22Rv1 (cell line): ENCODE results near the gene ITCH.

ENCODE experiments used
- H3K27ac ChIP-seq: fragments of 450-650 bp; 2 replicates; pipeline ENCODE4 v1.5.1; 2017
- ZFX ChIP-seq: fragments of 450-650 bp; IDR thresholded peaks from 2 replicates; pipeline ENCODE4 v1.6.1; 2017; ENCODE audit warnings: antibody characterized with exemption, borderline replicate concordance
- TF ChIP-seq, protein P1 (sequence below): fragments of 450-650 bp; IDR thresholded peaks from 2 replicates; pipeline ENCODE4 v1.5.1; 2017; ENCODE audit warnings: mild to moderate bottlenecking

ITCH gene

GRCh38 chr20:34500823-34501222 lies 137.8 kb downstream of the ITCH start:
- H3K27ac ChIP-seq = no peak overlapping the region
- TF ChIP-seq ZFX = no peak
- TF ChIP-seq, protein P1, sequence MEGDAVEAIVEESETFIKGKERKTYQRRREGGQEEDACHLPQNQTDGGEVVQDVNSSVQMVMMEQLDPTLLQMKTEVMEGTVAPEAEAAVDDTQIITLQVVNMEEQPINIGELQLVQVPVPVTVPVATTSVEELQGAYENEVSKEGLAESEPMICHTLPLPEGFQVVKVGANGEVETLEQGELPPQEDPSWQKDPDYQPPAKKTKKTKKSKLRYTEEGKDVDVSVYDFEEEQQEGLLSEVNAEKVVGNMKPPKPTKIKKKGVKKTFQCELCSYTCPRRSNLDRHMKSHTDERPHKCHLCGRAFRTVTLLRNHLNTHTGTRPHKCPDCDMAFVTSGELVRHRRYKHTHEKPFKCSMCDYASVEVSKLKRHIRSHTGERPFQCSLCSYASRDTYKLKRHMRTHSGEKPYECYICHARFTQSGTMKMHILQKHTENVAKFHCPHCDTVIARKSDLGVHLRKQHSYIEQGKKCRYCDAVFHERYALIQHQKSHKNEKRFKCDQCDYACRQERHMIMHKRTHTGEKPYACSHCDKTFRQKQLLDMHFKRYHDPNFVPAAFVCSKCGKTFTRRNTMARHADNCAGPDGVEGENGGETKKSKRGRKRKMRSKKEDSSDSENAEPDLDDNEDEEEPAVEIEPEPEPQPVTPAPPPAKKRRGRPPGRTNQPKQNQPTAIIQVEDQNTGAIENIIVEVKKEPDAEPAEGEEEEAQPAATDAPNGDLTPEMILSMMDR = no peak

DNA sequence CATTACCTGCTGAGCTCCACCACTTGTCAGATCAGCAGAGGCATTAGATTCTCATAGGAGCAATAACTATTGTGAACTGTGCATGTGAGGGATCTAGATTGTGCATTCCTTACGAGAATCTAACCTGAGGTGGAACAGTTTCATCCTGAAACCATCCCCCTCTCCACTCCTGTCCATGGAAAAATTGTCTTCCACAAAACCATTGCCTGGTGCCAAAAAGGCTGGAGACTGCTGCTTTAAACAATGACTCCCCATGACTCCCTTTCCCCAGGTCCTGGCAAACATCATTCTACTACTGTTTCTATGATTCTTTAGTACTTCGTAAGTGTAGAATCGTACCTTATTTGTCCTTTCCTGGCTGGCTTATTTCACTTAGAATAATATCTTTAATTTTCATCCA lies 143.4 kb downstream of the ITCH start:
- no peak overlapping the region for H3K27ac ChIP-seq
- TF ChIP-seq, protein P1 = no peak
- TF ChIP-seq ZFX = no peak

GRCh38 chr20:34507702-34508413 lies 144.8 kb downstream of the ITCH start:
- no peak overlapping the region for H3K27ac ChIP-seq
- TF ChIP-seq, protein P1 = no peak
- no peak for TF ChIP-seq ZFX

GRCh38 chr20:34510575-34510974 lies 147.5 kb downstream of the ITCH start:
- no peak for TF ChIP-seq ZFX
- TF ChIP-seq, protein P1 = no peak
- H3K27ac ChIP-seq = no peak overlapping the region

- peak overlapping the region; percentile 24; the same call in 1 of the 2 replicates for H3K27ac ChIP-seq
- TF ChIP-seq, protein P1 = no peak
Measured at GRCh38 chr20:34511891-34512265, 148.8 kb downstream of the ITCH start.

GRCh38 chr20:34512266-34512954 lies 149.3 kb downstream of the ITCH start:
- peak overlapping the region; percentile 24; the same call in 1 of the 2 replicates for H3K27ac ChIP-seq
- no peak for TF ChIP-seq ZFX
- TF ChIP-seq, protein P1 = no peak

- peak overlapping the region; percentile 24; the same call in 1 of the 2 replicates for H3K27ac ChIP-seq
- TF ChIP-seq, protein P1 = no peak
- no peak for TF ChIP-seq ZFX
Measured at GRCh38 chr20:34512955-34513419, 149.9 kb downstream of the ITCH start.

- H3K27ac ChIP-seq = peak overlapping the region; percentile 96; the same call in 1 of the 2 replicates
Measured at GRCh38 chr20:34514034-34514433, 151.0 kb downstream of the ITCH start.
